22Rv1 (cell line): ENCODE results near the gene TAAR6.
"Not testable (repeated sequence)": the region's sequence is repeated elsewhere in the genome, so short reads cannot be mapped to it uniquely, and the experiment has no call there.

Experiments used
- H3K27ac ChIP-seq: fragments of 450-650 bp; 2 replicates; pipeline ENCODE4 v1.5.1; 2017
- ZFX ChIP-seq: fragments of 450-650 bp; IDR thresholded peaks from 2 replicates; pipeline ENCODE4 v1.6.1; 2017; ENCODE audit warnings: antibody characterized with exemption, borderline replicate concordance
- TF ChIP-seq, protein P1 (sequence below): fragments of 450-650 bp; IDR thresholded peaks from 2 replicates; pipeline ENCODE4 v1.5.1; 2017; ENCODE audit warnings: mild to moderate bottlenecking

Gene TAAR6

GRCh38 chr6:132537145-132537544 is 33.0 kb upstream of the TAAR6 start:
- TF ChIP-seq ZFX = no peak
- TF ChIP-seq, protein P1, sequence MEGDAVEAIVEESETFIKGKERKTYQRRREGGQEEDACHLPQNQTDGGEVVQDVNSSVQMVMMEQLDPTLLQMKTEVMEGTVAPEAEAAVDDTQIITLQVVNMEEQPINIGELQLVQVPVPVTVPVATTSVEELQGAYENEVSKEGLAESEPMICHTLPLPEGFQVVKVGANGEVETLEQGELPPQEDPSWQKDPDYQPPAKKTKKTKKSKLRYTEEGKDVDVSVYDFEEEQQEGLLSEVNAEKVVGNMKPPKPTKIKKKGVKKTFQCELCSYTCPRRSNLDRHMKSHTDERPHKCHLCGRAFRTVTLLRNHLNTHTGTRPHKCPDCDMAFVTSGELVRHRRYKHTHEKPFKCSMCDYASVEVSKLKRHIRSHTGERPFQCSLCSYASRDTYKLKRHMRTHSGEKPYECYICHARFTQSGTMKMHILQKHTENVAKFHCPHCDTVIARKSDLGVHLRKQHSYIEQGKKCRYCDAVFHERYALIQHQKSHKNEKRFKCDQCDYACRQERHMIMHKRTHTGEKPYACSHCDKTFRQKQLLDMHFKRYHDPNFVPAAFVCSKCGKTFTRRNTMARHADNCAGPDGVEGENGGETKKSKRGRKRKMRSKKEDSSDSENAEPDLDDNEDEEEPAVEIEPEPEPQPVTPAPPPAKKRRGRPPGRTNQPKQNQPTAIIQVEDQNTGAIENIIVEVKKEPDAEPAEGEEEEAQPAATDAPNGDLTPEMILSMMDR = no peak

DNA sequence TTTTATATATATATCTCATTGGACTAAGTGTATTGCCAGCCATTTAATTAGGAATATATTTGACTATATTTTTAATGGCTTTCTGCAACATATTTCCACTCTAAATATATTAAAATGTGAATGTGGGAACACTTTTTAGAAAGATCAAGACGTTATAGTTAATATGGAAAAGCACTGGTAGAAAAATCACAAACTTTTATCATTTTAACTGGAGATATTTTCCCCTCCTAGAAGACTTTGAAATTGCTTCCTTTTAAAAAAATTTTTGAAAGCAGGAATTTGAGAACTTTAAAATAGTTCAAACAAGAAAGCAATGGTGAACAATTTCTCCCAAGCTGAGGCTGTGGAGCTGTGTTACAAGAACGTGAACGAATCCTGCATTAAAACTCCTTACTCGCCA is 32.1 kb upstream of the TAAR6 start, which contains the start of gene TAAR9:
TAAR9 (plus strand) TSS at position 301 of the 400 bp plus-strand sequence; CDS start at position 314, 13 bp downstream.
- no peak within 1 kb of the TSS for H3K27ac ChIP-seq
- no peak for TF ChIP-seq ZFX
- TF ChIP-seq, protein P1 = no peak

More at GRCh38 chr6:132537145-132537544, 33.0 kb upstream of the TAAR6 start:
- no peak overlapping the region for H3K27ac ChIP-seq

DNA sequence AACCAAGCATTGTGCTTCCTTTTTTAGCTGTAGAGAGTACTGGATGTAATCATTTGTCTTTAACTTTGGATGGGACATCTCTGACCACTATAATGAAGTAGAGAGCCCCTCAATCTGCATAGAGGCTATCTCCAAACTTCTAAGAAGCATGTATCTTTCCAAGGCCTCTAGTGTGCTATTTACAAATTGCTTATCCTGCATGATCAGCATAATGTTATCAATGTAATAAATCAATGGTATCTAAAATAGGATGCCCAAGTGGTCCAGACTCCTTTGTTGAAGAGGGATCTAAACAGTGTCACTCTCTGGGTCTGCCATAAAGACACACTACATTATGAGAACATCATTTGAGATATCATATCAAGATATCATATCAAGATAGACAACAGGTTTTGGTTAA is 25.3 kb upstream of the TAAR6 start:
- H3K27ac ChIP-seq = no peak overlapping the region
- TF ChIP-seq, protein P1 = no peak
- no peak for TF ChIP-seq ZFX

GRCh38 chr6:132548746-132549463 is 21.2 kb upstream of the TAAR6 start:
- TF ChIP-seq, protein P1 = no peak
- no peak for TF ChIP-seq ZFX
- no peak overlapping the region for H3K27ac ChIP-seq

DNA sequence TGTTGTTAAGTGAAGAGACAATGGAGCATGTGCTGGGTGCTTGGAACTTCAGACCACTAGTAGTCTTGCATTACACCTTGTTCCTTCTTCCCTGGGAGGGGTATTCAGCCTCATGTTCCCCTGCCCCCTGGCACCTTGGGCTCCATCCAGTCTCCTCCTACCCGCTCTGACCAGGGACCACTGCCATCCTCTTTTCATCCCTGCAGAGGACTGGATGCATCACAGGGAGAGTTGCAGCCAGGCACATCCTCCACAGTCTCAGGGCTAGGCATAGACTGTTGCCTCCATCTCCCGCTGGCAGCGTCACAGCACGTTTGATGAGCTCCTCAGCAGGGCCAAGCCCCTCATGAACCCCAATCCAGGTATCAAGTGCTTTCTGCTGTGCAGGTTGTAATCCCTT is 18.9 kb upstream of the TAAR6 start:
- TF ChIP-seq ZFX = no peak
- TF ChIP-seq, protein P1 = no peak
- no peak overlapping the region for H3K27ac ChIP-seq

- no peak within 1 kb of the TSS for H3K27ac ChIP-seq
- TF ChIP-seq ZFX = no peak
- TF ChIP-seq, protein P1 = no peak
Observed at GRCh38 chr6:132552372-132552771, 17.8 kb upstream of the TAAR6 start, which contains the start of gene TAAR8. TSS of gene TAAR8 (plus strand) at chr6:132552672. CDS start at chr6:132552693, 21 bp downstream.

- H3K27ac ChIP-seq = not testable (repeated sequence)
Observed at GRCh38 chr6:132560087-132560486, 10.0 kb upstream of the TAAR6 start.
